CD8-positive, alpha-beta memory T cell (primary cell): ENCODE data around the gene ACP4. TPM values are rescaled to one million over a fixed set of nuclear protein-coding genes. Genes with fewer than 3 reads are reported as not detected.
A peak's percentile ranks its signal among the peaks of the same experiment; 100 is the strongest.

ENCODE experiments used
- CTCF ChIA-PET: fragments of 350-600 bp; sonication (Branson Sonifier 250); formaldehyde crosslinking; loops from one replicate; lab custom pipeline; 2021; ENCODE audit warnings: antibody characterized with exemption; lab: Charles Lee
- POLR2A ChIA-PET: fragments of 350-600 bp; sonication (Branson Sonifier 250); formaldehyde crosslinking; loops from one replicate; lab custom pipeline; 2021; ENCODE audit warnings: antibody characterized with exemption; lab: Charles Lee
- DNase-seq, 5 donors: peaks; one replicate each; pipeline versions ENCODE4 v3.0.0 to v3.0.0-alpha.2; 2020 to 2022; ENCODE audit warnings: mixed read lengths in 1 of 5
- H3K27ac ChIP-seq: one replicate; pipeline ENCODE4 v1.7.0; 2013; ENCODE audit warnings: low read depth, mild to moderate bottlenecking, low read length, moderate library complexity
- H3K27me3 ChIP-seq: 2 replicates; pipeline ENCODE4 v1.7.0; 2013; ENCODE audit warnings: low read length, mild to moderate bottlenecking; ENCODE audit not compliant: insufficient read depth, poor library complexity, severe bottlenecking
- H3K36me3 ChIP-seq: 2 replicates; pipeline ENCODE4 v1.7.0; 2013; ENCODE audit warnings: mild to moderate bottlenecking, low read length, moderate library complexity; ENCODE audit not compliant: insufficient read depth
- H3K4me1 ChIP-seq: 2 replicates; pipeline ENCODE4 v1.7.0; 2013; ENCODE audit warnings: mild to moderate bottlenecking, low read length, moderate library complexity; ENCODE audit not compliant: insufficient read depth
- H3K4me3 ChIP-seq: 2 replicates; pipeline ENCODE4 v1.7.0; 2013; ENCODE audit warnings: mild to moderate bottlenecking, low read length
- H3K9me3 ChIP-seq: 2 replicates; pipeline ENCODE4 v1.7.0; 2013; ENCODE audit warnings: mild to moderate bottlenecking, low read length
- H3K27ac Mint-ChIP-seq, 8 donors: one replicate each; pipeline ENCODE4 v1.8.0; 2020 to 2021; ENCODE audit warnings: mixed read lengths in 8 of 8, mild to moderate bottlenecking in 6 of 8, inconsistent platforms in 3 of 8, moderate library complexity in 3 of 8
- H3K27me3 Mint-ChIP-seq, 2 donors: one replicate each; pipeline ENCODE4 v1.8.0; 2020 to 2021; ENCODE audit warnings: mixed read lengths in 2 of 2, mild to moderate bottlenecking in 1 of 2, moderate library complexity in 1 of 2
- H3K36me3 Mint-ChIP-seq, 3 donors: one replicate each; pipeline ENCODE4 v1.8.0; 2020 to 2021; ENCODE audit warnings: mixed read lengths in 3 of 3, inconsistent platforms in 1 of 3, mild to moderate bottlenecking in 1 of 3
- H3K4me1 Mint-ChIP-seq, 3 donors: one replicate each; pipeline ENCODE4 v1.8.0; 2020 to 2021; ENCODE audit warnings: mixed read lengths in 3 of 3, inconsistent platforms in 1 of 3, mild to moderate bottlenecking in 1 of 3
- H3K4me3 Mint-ChIP-seq, 7 donors: one replicate each; pipeline ENCODE4 v1.8.0; 2020 to 2021; ENCODE audit warnings: mixed read lengths in 7 of 7, mild to moderate bottlenecking in 6 of 7, moderate library complexity in 4 of 7, inconsistent platforms in 2 of 7
- H3K9me3 Mint-ChIP-seq, 5 donors: one replicate each; pipeline ENCODE4 v1.8.0; 2020 to 2022; ENCODE audit warnings: mixed read lengths in 5 of 5, mild to moderate bottlenecking in 3 of 5, moderate library complexity in 2 of 5, inconsistent platforms in 1 of 5
- polyA plus RNA-seq: library from polyadenylated mRNA; unstranded; fragments of 300-500 nt; fragmentation: Illumina TruSeq; gene quantifications from one replicate; pipeline ENCODE4 v1.2.3, GENCODE V29; 2021
- total RNA-seq, 2 experiments: library from RNA; stranded (reverse); gene quantifications; one replicate each; pipeline ENCODE4 v1.2.3, GENCODE V29; 2021

Gene ACP4
- total and polyA plus RNA-seq, 3 experiments from 2014 or later = not detected

DNA sequence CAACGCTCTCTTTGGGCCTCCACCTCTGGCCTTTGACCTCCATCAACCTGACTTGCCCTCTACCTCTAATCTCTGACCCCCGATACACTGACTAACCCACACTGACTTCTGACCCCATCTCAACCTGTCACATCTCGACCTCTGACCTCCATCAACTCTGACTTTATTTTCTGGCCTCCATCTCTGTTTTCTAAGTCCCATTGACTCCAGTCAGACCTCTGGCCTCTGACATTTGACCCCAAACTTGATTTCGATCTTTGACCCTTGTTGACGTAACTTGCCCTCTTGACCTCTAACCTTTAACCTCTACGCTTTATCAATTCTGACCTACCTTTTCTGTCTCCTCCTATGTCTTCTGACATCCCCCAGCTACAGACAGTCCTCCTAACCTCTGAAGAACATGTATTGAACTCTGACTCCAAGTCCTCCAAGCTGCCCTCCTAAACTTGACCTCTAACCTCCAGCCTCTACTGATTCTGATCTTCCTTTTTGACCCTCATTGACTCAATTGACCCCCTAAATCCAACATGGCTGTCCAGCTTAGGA is 780 bp downstream of the ACP4 start:
- no peaks in the 10 kb centered on the region for H3K9me3 ChIP-seq
- Mint-ChIP-seq H3K9me3 (no peaks in the 10 kb centered on the region), H3K4me3 (no peak overlapping the region), H3K27ac (peak overlapping the region in 1 of 8 donors; percentile 21), H3K4me1 (peaks cover 0 to 13% (median 4%) of the 10 kb centered on the region in 3 donors), H3K27me3 (peaks cover 0 to 1% of the 10 kb centered on the region in 2 donors), H3K36me3 (peaks cover 0 to 1% (median 0%) of the 10 kb centered on the region in 3 donors)
- no peak overlapping the region for H3K27ac ChIP-seq
- CTCF ChIA-PET = no interaction called here
- POLR2A ChIA-PET = no interaction called here
- DNase-seq = no peak
- H3K27me3 ChIP-seq = no peaks in the 10 kb centered on the region
- H3K4me1 ChIP-seq = no peaks in the 10 kb centered on the region
- no peaks in the 10 kb centered on the region for H3K36me3 ChIP-seq
- no peak overlapping the region for H3K4me3 ChIP-seq

DNA sequence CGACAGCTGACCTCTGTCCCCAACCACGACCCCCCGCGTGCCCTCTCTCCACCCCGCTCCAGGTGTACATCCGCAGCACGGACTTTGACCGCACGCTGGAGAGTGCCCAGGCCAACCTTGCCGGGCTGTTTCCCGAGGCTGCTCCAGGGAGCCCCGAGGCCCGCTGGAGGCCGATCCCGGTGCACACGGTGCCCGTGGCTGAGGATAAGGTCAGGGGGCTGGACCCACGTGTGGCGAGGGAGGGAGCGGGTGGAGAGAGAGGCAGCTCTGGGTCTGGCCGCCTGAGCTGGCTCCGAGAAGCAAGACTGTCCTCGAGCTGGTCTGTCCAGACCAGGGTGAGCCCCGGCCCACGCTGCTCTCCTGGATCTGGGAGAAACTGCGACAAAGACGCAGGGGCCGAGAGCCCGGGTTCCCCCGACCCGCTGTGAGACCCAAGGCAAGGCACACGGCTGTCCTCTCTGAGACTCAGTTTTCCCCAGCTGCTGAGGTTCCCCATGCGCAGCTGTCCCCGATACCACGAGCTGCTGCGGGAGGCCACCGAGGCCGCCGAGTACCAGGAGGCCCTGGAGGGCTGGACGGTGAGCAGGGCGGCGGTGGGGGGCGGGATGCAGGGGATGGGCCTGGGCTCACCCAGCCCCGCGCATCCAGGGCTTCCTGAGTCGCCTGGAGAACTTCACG is 1.5 kb downstream of the ACP4 start:
- peaks cover 0 to 1% (median 0%) of the 10 kb centered on the region in 3 donors for H3K36me3 Mint-ChIP-seq
- Histone ChIP-seq H3K4me3 (no peak overlapping the region), H3K4me1 (no peaks in the 10 kb centered on the region), H3K27me3 (no peaks in the 10 kb centered on the region), H3K9me3 (no peaks in the 10 kb centered on the region), H3K27ac (no peak overlapping the region), H3K36me3 (no peaks in the 10 kb centered on the region)
- ChIA-PET CTCF (no interaction called here), POLR2A (interaction anchor here (0.5 kb wide), 1 partner anchor 12 kb away, joined by 4 read pairs; no protein-coding TSS in a partner anchor)
- no peak for DNase-seq
- H3K27me3 Mint-ChIP-seq = peaks cover 0 to 1% of the 10 kb centered on the region in 2 donors
- H3K9me3 Mint-ChIP-seq = no peaks in the 10 kb centered on the region
- H3K4me3 Mint-ChIP-seq = no peak overlapping the region
- peaks cover 0 to 13% (median 4%) of the 10 kb centered on the region in 3 donors for H3K4me1 Mint-ChIP-seq
- no peak overlapping the region for H3K27ac Mint-ChIP-seq

DNA sequence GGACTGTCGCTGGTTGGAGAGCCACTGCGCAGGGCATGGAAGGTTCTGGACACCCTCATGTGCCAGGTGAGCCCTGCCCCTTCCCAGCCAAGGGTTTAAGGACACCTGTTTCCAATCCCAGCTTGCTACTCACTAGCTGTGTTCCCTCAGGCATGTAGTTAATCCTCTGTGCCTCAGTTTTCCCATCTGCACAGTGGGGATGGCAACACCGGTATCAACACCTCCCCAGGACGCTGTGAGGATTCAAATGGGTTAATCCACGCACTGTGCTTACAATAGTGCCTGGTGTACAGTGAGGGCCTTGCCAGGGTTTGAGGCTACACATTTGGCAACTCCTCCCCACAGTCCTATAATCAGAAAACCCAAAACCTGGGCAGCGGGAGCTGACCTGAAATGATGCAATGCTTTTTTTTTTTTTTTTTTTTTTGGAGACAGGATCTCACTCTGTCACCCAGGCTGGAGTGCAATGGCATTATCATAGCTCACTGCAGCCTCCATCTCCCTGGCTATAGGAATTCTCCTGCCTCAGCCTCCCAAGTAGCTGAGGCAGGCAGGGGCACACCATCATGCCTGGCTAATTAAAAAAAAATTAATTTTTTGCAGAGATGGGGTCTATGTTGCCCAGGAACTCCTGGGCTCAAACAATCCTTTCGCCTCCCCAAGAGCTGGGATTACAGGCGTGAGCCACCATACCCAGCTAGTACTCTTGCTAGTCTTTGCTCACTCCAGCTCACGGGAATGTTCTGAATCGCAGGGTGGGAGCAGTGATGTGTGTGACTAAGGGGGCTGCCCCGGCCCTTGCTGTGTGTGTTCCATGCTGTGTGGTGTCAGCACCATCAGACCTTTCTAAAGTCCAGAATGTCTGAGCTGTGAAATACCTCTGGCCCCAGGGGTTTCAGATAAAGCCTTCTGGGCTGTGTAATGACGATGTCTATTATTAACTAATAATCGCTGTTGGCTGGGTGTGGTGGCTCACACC is 2.3 kb downstream of the ACP4 start:
- H3K27me3 Mint-ChIP-seq = peaks cover 0 to 1% of the 10 kb centered on the region in 2 donors
- no peaks in the 10 kb centered on the region for H3K9me3 ChIP-seq
- no peak overlapping the region for H3K4me3 Mint-ChIP-seq
- H3K4me3 ChIP-seq = no peak overlapping the region
- peaks cover 0 to 8% (median 0%) of the 10 kb centered on the region in 3 donors for H3K36me3 Mint-ChIP-seq
- no peak overlapping the region for H3K27ac Mint-ChIP-seq
- peaks cover 0 to 13% (median 4%) of the 10 kb centered on the region in 3 donors for H3K4me1 Mint-ChIP-seq
- POLR2A ChIA-PET = interaction anchor here (0.5 kb wide), 2 partner anchors 11 to 1340 kb away, joined by 3 to 4 read pairs; no protein-coding TSS in a partner anchor
- no peak for DNase-seq
- no peaks in the 10 kb centered on the region for H3K9me3 Mint-ChIP-seq
- H3K4me1 ChIP-seq = no peaks in the 10 kb centered on the region
- no peaks in the 10 kb centered on the region for H3K27me3 ChIP-seq
- no peaks in the 10 kb centered on the region for H3K36me3 ChIP-seq
- no peak overlapping the region for H3K27ac ChIP-seq
- CTCF ChIA-PET = no interaction called here

DNA sequence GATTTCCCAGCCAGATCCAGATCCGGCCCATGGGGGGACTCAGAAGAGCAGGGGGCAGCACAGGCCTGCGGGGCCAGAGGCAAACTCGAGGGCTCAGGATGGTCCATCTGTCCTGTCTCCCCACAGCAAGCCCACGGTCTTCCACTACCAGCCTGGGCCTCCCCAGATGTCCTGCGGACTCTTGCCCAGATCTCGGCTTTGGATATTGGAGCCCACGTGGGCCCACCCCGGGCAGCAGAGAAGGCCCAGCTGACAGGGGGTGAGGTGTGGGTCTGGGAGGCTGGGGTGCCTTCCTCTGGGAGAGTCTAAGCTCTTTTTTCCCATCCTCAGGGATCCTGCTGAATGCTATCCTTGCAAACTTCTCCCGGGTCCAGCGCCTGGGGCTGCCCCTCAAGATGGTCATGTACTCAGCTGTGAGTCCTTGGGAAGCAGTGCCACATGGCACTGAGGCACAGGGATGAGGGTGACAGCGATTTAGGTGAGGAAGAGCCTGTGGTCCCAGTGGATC is 3.4 kb downstream of the ACP4 start:
- no peaks in the 10 kb centered on the region for H3K36me3 ChIP-seq
- no peaks in the 10 kb centered on the region for H3K9me3 Mint-ChIP-seq
- peaks cover 0 to 18% (median 1%) of the 10 kb centered on the region in 3 donors for H3K36me3 Mint-ChIP-seq
- H3K4me1 Mint-ChIP-seq = peaks cover 0 to 13% (median 4%) of the 10 kb centered on the region in 3 donors
- H3K4me3 Mint-ChIP-seq = no peak overlapping the region
- no peaks in the 10 kb centered on the region for H3K9me3 ChIP-seq
- H3K27me3 ChIP-seq = no peaks in the 10 kb centered on the region
- no peaks in the 10 kb centered on the region for H3K4me1 ChIP-seq
- DNase-seq = no peak
- peaks cover 0 to 1% of the 10 kb centered on the region in 2 donors for H3K27me3 Mint-ChIP-seq
- ChIA-PET POLR2A (interaction anchor here (0.5 kb wide), 1 partner anchor 29 kb away, joined by 5 read pairs; no protein-coding TSS in a partner anchor), CTCF (interaction anchor here (1.0 to 1.5 kb wide), 2 partner anchors 10 to 436 kb away, joined by 4 to 5 read pairs; no protein-coding TSS in a partner anchor)
- H3K27ac ChIP-seq = no peak overlapping the region
- peak overlapping the region in 1 of 8 donors; percentile 58 for H3K27ac Mint-ChIP-seq
- H3K4me3 ChIP-seq = no peak overlapping the region

DNA sequence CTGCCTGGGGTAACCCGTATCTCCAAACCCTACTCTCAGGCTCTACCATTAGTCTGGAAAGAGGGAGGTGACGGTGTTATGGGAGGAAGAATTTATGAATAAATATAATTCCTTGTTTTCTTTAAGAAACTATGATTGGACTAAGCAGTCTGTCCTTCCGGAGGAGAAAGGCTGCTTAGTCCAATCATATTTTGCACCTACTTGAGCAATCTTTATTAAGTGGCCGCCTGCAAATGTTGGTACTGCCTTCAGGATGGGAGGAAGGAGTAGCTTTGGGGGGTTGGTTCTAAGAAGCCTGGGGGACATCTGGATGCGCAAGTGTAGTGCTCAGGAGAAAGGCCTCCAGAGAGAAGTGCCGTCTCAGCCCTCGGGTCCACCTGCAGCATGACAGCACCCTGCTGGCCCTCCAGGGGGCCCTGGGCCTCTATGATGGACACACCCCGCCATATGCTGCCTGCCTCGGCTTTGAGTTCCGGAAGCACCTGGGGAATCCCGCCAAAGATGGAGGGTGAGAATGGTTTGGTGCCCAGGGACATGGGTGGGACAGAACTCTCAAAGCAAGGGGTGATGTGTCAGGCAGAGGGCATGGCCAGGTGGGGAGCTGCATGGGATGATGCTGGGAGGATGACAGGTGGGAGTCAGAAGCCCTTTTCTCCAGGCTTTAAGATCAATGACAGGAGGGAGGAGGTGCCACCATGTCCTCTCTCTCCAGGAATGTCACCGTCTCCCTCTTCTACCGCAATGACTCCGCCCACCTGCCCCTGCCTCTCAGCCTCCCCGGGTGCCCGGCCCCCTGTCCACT is 4.1 kb downstream of the ACP4 start:
- ChIA-PET CTCF (interaction anchor here (1.0 to 1.5 kb wide), 2 partner anchors 10 to 437 kb away, joined by 4 to 5 read pairs; no protein-coding TSS in a partner anchor), POLR2A (interaction anchor here (0.5 kb wide), 1 partner anchor 30 kb away, joined by 5 read pairs; no protein-coding TSS in a partner anchor)
- H3K27ac Mint-ChIP-seq = peak overlapping the region in 1 of 8 donors; percentile 58

GRCh38 chr19:50794876-50795663 is 4.9 kb downstream of the ACP4 start:
- ChIA-PET CTCF (interaction anchor here (0.6 kb wide), 1 partner anchor 124 kb away, joined by 3 read pairs; no protein-coding TSS in a partner anchor), POLR2A (no interaction called here)
- Histone ChIP-seq H3K4me3 (no peak overlapping the region), H3K9me3 (no peaks in the 10 kb centered on the region), H3K27me3 (no peaks in the 10 kb centered on the region), H3K4me1 (no peaks in the 10 kb centered on the region), H3K27ac (no peak overlapping the region), H3K36me3 (no peaks in the 10 kb centered on the region)
- peaks cover 0 to 13% (median 4%) of the 10 kb centered on the region in 3 donors for H3K4me1 Mint-ChIP-seq
- no peak overlapping the region for H3K4me3 Mint-ChIP-seq
- H3K27me3 Mint-ChIP-seq = peaks cover 0 to 1% of the 10 kb centered on the region in 2 donors
- H3K9me3 Mint-ChIP-seq = no peaks in the 10 kb centered on the region
- peak overlapping the region in 2 of 8 donors; percentile 36 to 58 for H3K27ac Mint-ChIP-seq
- no peak for DNase-seq
- H3K36me3 Mint-ChIP-seq = peaks cover 0 to 30% (median 1%) of the 10 kb centered on the region in 3 donors

More for the DNA sequence above, 4.1 kb downstream of the ACP4 start:
- peaks cover 0 to 23% (median 1%) of the 10 kb centered on the region in 3 donors for H3K36me3 Mint-ChIP-seq
- Histone ChIP-seq H3K4me1 (no peaks in the 10 kb centered on the region), H3K36me3 (no peaks in the 10 kb centered on the region), H3K27ac (no peak overlapping the region), H3K9me3 (no peaks in the 10 kb centered on the region), H3K4me3 (no peak overlapping the region), H3K27me3 (no peaks in the 10 kb centered on the region)
- H3K4me1 Mint-ChIP-seq = peaks cover 0 to 13% (median 4%) of the 10 kb centered on the region in 3 donors
- no peak overlapping the region for H3K4me3 Mint-ChIP-seq
- H3K27me3 Mint-ChIP-seq = peaks cover 0 to 1% of the 10 kb centered on the region in 2 donors
- DNase-seq = no peak
- H3K9me3 Mint-ChIP-seq = no peaks in the 10 kb centered on the region
